Trophoblast cell (in vitro differentiated cells and primary cell): Measurements from ENCODE around the gene NALCN.

ENCODE experiments used
- DNase-seq, 2 donors: peaks; one replicate each; pipeline ENCODE4 v3.0.0-alpha.2; 2016
- H2AFZ ChIP-seq: 2 replicates; pipeline ENCODE4 v1.6.1; 2013; ENCODE audit warnings: low read length, moderate library complexity, mild to moderate bottlenecking; ENCODE audit not compliant: insufficient read depth, poor library complexity
- H2AK5ac ChIP-seq: 2 replicates; pipeline ENCODE4 v1.6.1; 2013; ENCODE audit warnings: mild to moderate bottlenecking, low read length
- H2BK120ac ChIP-seq: 2 replicates; pipeline ENCODE4 v1.6.1; 2013; ENCODE audit warnings: low read length, mild to moderate bottlenecking, moderate library complexity; ENCODE audit not compliant: insufficient read depth, poor library complexity
- H2BK12ac ChIP-seq: 2 replicates; pipeline ENCODE4 v1.6.1; 2013; ENCODE audit warnings: mild to moderate bottlenecking, low read length, moderate library complexity
- H2BK5ac ChIP-seq: 2 replicates; pipeline ENCODE4 v1.6.1; 2013; ENCODE audit warnings: low read length, low read depth, moderate library complexity, mild to moderate bottlenecking; ENCODE audit not compliant: poor library complexity
- H3K14ac ChIP-seq: 2 replicates; pipeline ENCODE4 v1.6.1; 2013; ENCODE audit warnings: mild to moderate bottlenecking, low read length
- H3K18ac ChIP-seq: 2 replicates; pipeline ENCODE4 v1.6.1; 2013; ENCODE audit warnings: mild to moderate bottlenecking, low read length
- H3K23ac ChIP-seq: 2 replicates; pipeline ENCODE4 v1.6.1; 2013; ENCODE audit warnings: low read length
- H3K27ac ChIP-seq: 2 replicates; pipeline ENCODE4 v1.5.1; 2013; ENCODE audit warnings: low read depth, mild to moderate bottlenecking, inconsistent platforms, low read length, moderate library complexity
- H3K27me3 ChIP-seq: 2 replicates; pipeline ENCODE4 v1.6.1; 2013; ENCODE audit warnings: inconsistent platforms, mild to moderate bottlenecking, low read length, moderate library complexity; ENCODE audit not compliant: insufficient read depth
- H3K36me3 ChIP-seq, 2 experiments: 1 replicate in 1 of 2; 2 replicates in 1 of 2; pipeline ENCODE4 v1.6.1; 2013; ENCODE audit warnings: low read length in 2 of 2, mild to moderate bottlenecking in 2 of 2, moderate library complexity in 1 of 2; ENCODE audit not compliant: insufficient read depth in 2 of 2, control insufficient read depth in 1 of 2
- H3K4ac ChIP-seq: 2 replicates; pipeline ENCODE4 v1.6.1; 2013; ENCODE audit warnings: low read depth, mild to moderate bottlenecking, low read length, moderate library complexity
- H3K4me1 ChIP-seq, 2 experiments: 1 replicate in 1 of 2; 2 replicates in 1 of 2; pipeline ENCODE4 v1.6.1; 2013; ENCODE audit warnings: low read length in 2 of 2, mild to moderate bottlenecking in 2 of 2, moderate library complexity in 1 of 2; ENCODE audit not compliant: insufficient read depth in 2 of 2, control insufficient read depth in 1 of 2
- H3K4me2 ChIP-seq: 2 replicates; pipeline ENCODE4 v1.6.1; 2013; ENCODE audit warnings: inconsistent platforms, mild to moderate bottlenecking, low read length, moderate library complexity
- H3K4me3 ChIP-seq: 2 replicates; pipeline ENCODE4 v1.5.1; 2013; ENCODE audit warnings: mild to moderate bottlenecking, low read depth, low read length, inconsistent platforms
- H3K79me1 ChIP-seq: one replicate; pipeline ENCODE4 v1.6.1; 2013; ENCODE audit warnings: low read length
- H3K79me2 ChIP-seq: 2 replicates; pipeline ENCODE4 v1.6.1; 2013; ENCODE audit warnings: low read length, mild to moderate bottlenecking; ENCODE audit not compliant: control insufficient read depth, insufficient read depth, poor library complexity
- H3K9ac ChIP-seq: 2 replicates; pipeline ENCODE4 v1.6.1; 2013; ENCODE audit warnings: mild to moderate bottlenecking, low read length
- H3K9me3 ChIP-seq: 2 replicates; pipeline ENCODE4 v1.6.1; 2013; ENCODE audit warnings: low read depth, mild to moderate bottlenecking, control low read depth, inconsistent platforms, low read length; ENCODE audit not compliant: insufficient read depth
- H4K12ac ChIP-seq: 2 replicates; pipeline ENCODE4 v1.6.1; 2013; ENCODE audit warnings: low read depth, mild to moderate bottlenecking, low read length, moderate library complexity
- H4K8ac ChIP-seq: 2 replicates; pipeline ENCODE4 v1.6.1; 2013; ENCODE audit warnings: low read depth, mild to moderate bottlenecking, low read length, moderate library complexity
- H4K91ac ChIP-seq: one replicate; pipeline ENCODE4 v1.6.1; 2013; ENCODE audit warnings: low read depth, mild to moderate bottlenecking, low read length, moderate library complexity
- WGBS: extraction: QIAGEN DNeasy Blood & Tissue Kit; methylation state at CpG from one replicate; pipeline ENCODE4 v1.1.7; 2013; ENCODE audit warnings: missing lambda C conversion rate; ENCODE audit not compliant: insufficient read length, insufficient coverage; ENCODE audit errors: extremely low coverage; 5-methylcytosine and 5-hydroxymethylcytosine counted together

Gene NALCN

DNA sequence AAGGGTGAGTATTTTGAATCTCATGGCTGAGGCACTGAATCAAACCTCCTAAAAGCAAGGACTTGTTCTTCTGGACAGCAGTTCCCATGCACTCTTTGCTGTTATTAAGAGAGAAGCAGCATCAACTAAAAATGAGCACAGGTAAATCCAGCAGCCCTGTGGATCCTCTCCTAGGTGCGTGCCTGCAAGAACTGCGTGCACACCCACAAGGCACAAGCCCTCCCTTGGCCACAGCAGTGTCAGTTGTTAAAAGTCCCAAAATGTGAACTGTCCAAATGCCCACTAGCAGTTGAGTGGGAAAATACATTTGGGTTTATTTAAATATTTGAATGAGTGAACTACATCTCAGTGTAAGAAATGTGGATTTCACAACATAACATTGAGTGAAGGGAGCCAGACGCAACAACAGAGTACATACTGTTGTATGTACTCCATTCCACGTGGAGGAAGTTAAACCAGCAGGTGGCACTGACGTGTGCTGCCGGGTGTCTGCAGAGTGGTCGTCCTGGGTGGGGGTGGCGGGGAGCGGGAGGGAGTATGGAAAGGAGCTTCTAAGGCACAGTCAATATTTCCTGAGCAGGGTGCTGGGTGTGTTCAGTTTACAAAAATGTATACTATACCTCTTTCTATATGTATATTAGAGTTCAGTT, 266.4 kb downstream of the NALCN start:
- Histone ChIP-seq H2BK120ac (no peak overlapping the region), H3K4me1 (no peaks in the 10 kb centered on the region), H2BK12ac (no peak overlapping the region), H3K27ac (no peak overlapping the region), H3K9ac (no peak overlapping the region), H4K12ac (no peak overlapping the region), H4K91ac (no peak overlapping the region), H2AK5ac (no peak overlapping the region), H3K23ac (no peak overlapping the region), H3K79me2 (no peaks in the 10 kb centered on the region), H2BK5ac (no peak overlapping the region), H3K79me1 (no peaks in the 10 kb centered on the region), H3K18ac (no peak overlapping the region), H3K14ac (no peak overlapping the region), H3K36me3 (no peaks in the 10 kb centered on the region), H3K4ac (no peak overlapping the region), H3K27me3 (no peaks in the 10 kb centered on the region), H3K9me3 (no peaks in the 10 kb centered on the region), H2AFZ (no peak overlapping the region), H4K8ac (no peak overlapping the region), H3K4me3 (no peak overlapping the region), H3K4me2 (no peak overlapping the region)
- WGBS, result no CpG with 5 or more reads among the region's 9 CpGs
- DNase-seq, result no peak

- no peak overlapping the region for H2BK120ac ChIP-seq
- no CpG with 5 or more reads among the region's 7 CpGs for WGBS
- H2AFZ ChIP-seq, result no peak overlapping the region
- H4K91ac ChIP-seq, result no peak overlapping the region
- no peak overlapping the region for H2BK5ac ChIP-seq
- H4K12ac ChIP-seq, result no peak overlapping the region
- no peak overlapping the region for H2AK5ac ChIP-seq
- H3K4ac ChIP-seq, result no peak overlapping the region
- H3K4me2 ChIP-seq, result no peak overlapping the region
- no peaks in the 10 kb centered on the region for H3K36me3 ChIP-seq
- no peaks in the 10 kb centered on the region for H3K79me1 ChIP-seq
- no peak overlapping the region for H3K4me3 ChIP-seq
- no peak overlapping the region for H3K23ac ChIP-seq
- no peaks in the 10 kb centered on the region for H3K9me3 ChIP-seq
- H3K79me2 ChIP-seq, result no peaks in the 10 kb centered on the region
- H3K27ac ChIP-seq, result no peak overlapping the region
- no peak overlapping the region for H3K18ac ChIP-seq
- H3K14ac ChIP-seq, result no peak overlapping the region
- no peak overlapping the region for H3K9ac ChIP-seq
- no peak for DNase-seq
- no peak overlapping the region for H4K8ac ChIP-seq
- no peaks in the 10 kb centered on the region for H3K4me1 ChIP-seq
- no peaks in the 10 kb centered on the region for H3K27me3 ChIP-seq
- H2BK12ac ChIP-seq, result no peak overlapping the region
Observed at GRCh38 chr13:101146101-101146898, 270.0 kb downstream of the NALCN start.

- WGBS, result no CpG with 5 or more reads among the region's 7 CpGs
Observed at GRCh38 chr13:101144808-101145419, 271.4 kb downstream of the NALCN start.

GRCh38 chr13:101140936-101141335, 275.4 kb downstream of the NALCN start:
- Histone ChIP-seq H4K8ac (no peak overlapping the region), H2BK12ac (no peak overlapping the region), H3K27me3 (no peaks in the 10 kb centered on the region), H3K4me1 (no peaks in the 10 kb centered on the region), H2AFZ (no peak overlapping the region), H3K9ac (no peak overlapping the region), H3K27ac (no peak overlapping the region), H2BK120ac (no peak overlapping the region), H3K4me3 (no peak overlapping the region), H3K18ac (no peak overlapping the region), H4K91ac (no peak overlapping the region), H3K23ac (no peak overlapping the region), H3K79me2 (no peaks in the 10 kb centered on the region), H3K14ac (no peak overlapping the region), H3K4ac (no peak overlapping the region), H3K36me3 (no peaks in the 10 kb centered on the region), H2AK5ac (no peak overlapping the region), H2BK5ac (no peak overlapping the region), H3K79me1 (no peaks in the 10 kb centered on the region), H3K4me2 (no peak overlapping the region), H3K9me3 (no peaks in the 10 kb centered on the region), H4K12ac (no peak overlapping the region)
- WGBS, result no CpG with 5 or more reads among the region's 2 CpGs
- DNase-seq, result no peak

More at GRCh38 chr13:101144808-101145419, 271.4 kb downstream of the NALCN start:
- Histone ChIP-seq H2BK120ac (no peak overlapping the region), H3K4ac (no peak overlapping the region), H4K91ac (no peak overlapping the region), H3K79me2 (no peaks in the 10 kb centered on the region), H2AK5ac (no peak overlapping the region), H3K23ac (no peak overlapping the region), H4K12ac (no peak overlapping the region), H3K4me2 (no peak overlapping the region), H2BK12ac (no peak overlapping the region), H3K36me3 (no peaks in the 10 kb centered on the region), H3K79me1 (no peaks in the 10 kb centered on the region), H3K4me3 (no peak overlapping the region), H3K4me1 (no peaks in the 10 kb centered on the region), H2BK5ac (no peak overlapping the region), H3K27ac (no peak overlapping the region), H3K9ac (no peak overlapping the region), H3K18ac (no peak overlapping the region), H3K9me3 (no peaks in the 10 kb centered on the region), H3K27me3 (no peaks in the 10 kb centered on the region), H2AFZ (no peak overlapping the region), H4K8ac (no peak overlapping the region), H3K14ac (no peak overlapping the region)
- DNase-seq, result peak; percentile 6 to 85
